ENCODE results near the gene DAP. TPM values are rescaled to one million over a fixed set of nuclear protein-coding genes. Genes with fewer than 3 reads are reported as not detected.

Gene DAP
- total RNA-seq, 2 donors from 2014 or later = 34.6 to 65.8 TPM

GRCh38 chr5:10700516-10700915 lies 60.5 kb downstream of the DAP start:
- no peak for DNase-seq (ENCODE audit: low spot score)
- Histone ChIP-seq H3K27ac (no peak overlapping the region), H3K27me3 (no peaks in the 10 kb centered on the region), H3K9me3 (no peaks in the 10 kb centered on the region), H3K4me1 (peaks cover 0 to 48% of the 10 kb centered on the region in 2 donors), H3K36me3 (no peaks in the 10 kb centered on the region), H3K4me3 (no peak overlapping the region)
- TF ChIP-seq CTCF (IDR thresholded peaks at IDR 0.05) = no peak

- TF ChIP-seq CTCF (IDR thresholded peaks at IDR 0.05) = no peak
- no peak overlapping the region for H3K27ac ChIP-seq
- no peaks in the 10 kb centered on the region for H3K9me3 ChIP-seq
- peaks cover 0 to 49% of the 10 kb centered on the region in 2 donors for H3K4me1 ChIP-seq
- no peaks in the 10 kb centered on the region for H3K36me3 ChIP-seq
- H3K4me3 ChIP-seq = no peak overlapping the region
- no peak for DNase-seq (ENCODE audit: low spot score)
- no peaks in the 10 kb centered on the region for H3K27me3 ChIP-seq
These were observed 61.0 kb downstream of the DAP start for GRCh38 chr5:10699987-10700386.

GRCh38 chr5:10699281-10699874 lies 61.7 kb downstream of the DAP start:
- TF ChIP-seq CTCF (IDR thresholded peaks at IDR 0.05) = no peak
- H3K27ac ChIP-seq = no peak overlapping the region
- H3K36me3 ChIP-seq = no peaks in the 10 kb centered on the region
- no peak overlapping the region for H3K4me3 ChIP-seq
- H3K4me1 ChIP-seq = peaks cover 0 to 49% of the 10 kb centered on the region in 2 donors
- H3K27me3 ChIP-seq = no peaks in the 10 kb centered on the region
- no peaks in the 10 kb centered on the region for H3K9me3 ChIP-seq
- DNase-seq (ENCODE audit: low spot score) = no peak

GRCh38 chr5:10695759-10696543 lies 65.1 kb downstream of the DAP start:
- Histone ChIP-seq H3K36me3 (no peaks in the 10 kb centered on the region), H3K4me3 (no peak overlapping the region), H3K4me1 (peaks cover 0 to 15% of the 10 kb centered on the region in 2 donors), H3K27me3 (no peaks in the 10 kb centered on the region), H3K9me3 (no peaks in the 10 kb centered on the region), H3K27ac (no peak overlapping the region)
- DNase-seq (ENCODE audit: low spot score) = no peak
- TF ChIP-seq CTCF (IDR thresholded peaks at IDR 0.05) = no peak

- DNase-seq (ENCODE audit: low spot score) = peak; percentile 79
- Histone ChIP-seq H3K9me3 (no peaks in the 10 kb centered on the region), H3K27me3 (no peaks in the 10 kb centered on the region), H3K4me3 (no peak overlapping the region), H3K4me1 (peaks cover 0 to 13% of the 10 kb centered on the region in 2 donors), H3K27ac (no peak overlapping the region), H3K36me3 (no peaks in the 10 kb centered on the region)
- TF ChIP-seq CTCF (IDR thresholded peaks at IDR 0.05) = peak; percentile 75 to 90
These were observed 65.9 kb downstream of the DAP start for GRCh38 chr5:10695055-10695649.
